A673 (cell line): ENCODE results near the gene NF1. TPM values are rescaled to one million over a fixed set of nuclear protein-coding genes. Genes with fewer than 3 reads are reported as not detected.

ENCODE experiments used
- BruUV-seq: library from RNA; stranded (reverse); fragments of 400-500 nt; replicated peaks from 2 replicates; lab custom pipeline; 2021; lab: Mats Ljungman, UMichigan
- CTCF ChIA-PET: fragments of 300-600 bp; sonication (Branson Sonifier 250); formaldehyde crosslinking; loops from one replicate; lab custom pipeline; 2022; ENCODE audit warnings: antibody characterized with exemption; lab: Charles Lee
- POLR2A ChIA-PET: fragments of 300-600 bp; sonication (Branson Sonifier 250); formaldehyde crosslinking; loops from one replicate; lab custom pipeline; 2022; ENCODE audit warnings: antibody characterized with exemption; ENCODE audit not compliant: low non-redundant PET; lab: Charles Lee
- DNase-seq: peaks from one replicate; pipeline ENCODE4 v3.0.0-alpha.2; 2015; ENCODE audit warnings: low spot score
- H3K27ac ChIP-seq: fragments of 200-600 bp; sonication (generic); 2 replicates; pipeline ENCODE4 v1.5.1; 2016; ENCODE audit warnings: mixed run types, low read depth, mild to moderate bottlenecking, mixed read lengths, antibody characterized with exemption, low read length; ENCODE audit not compliant: poor library complexity, severe bottlenecking
- H3K27me3 ChIP-seq: fragments of 200-600 bp; sonication (generic); replicated peaks from 2 replicates; pipeline ENCODE4 v1.6.1; 2017; ENCODE audit warnings: mixed run types, low read depth, mild to moderate bottlenecking, mixed read lengths, antibody characterized with exemption, low read length; ENCODE audit not compliant: insufficient read depth, poor library complexity
- H3K36me3 ChIP-seq: fragments of 200-600 bp; sonication (generic); 2 replicates; pipeline ENCODE4 v1.6.1; 2016; ENCODE audit warnings: mixed run types, mild to moderate bottlenecking, mixed read lengths, antibody characterized with exemption, low read length; ENCODE audit not compliant: insufficient read depth, poor library complexity, severe bottlenecking
- H3K4me1 ChIP-seq: fragments of 200-600 bp; sonication (generic); 2 replicates; pipeline ENCODE4 v1.6.1; 2017; ENCODE audit warnings: mixed run types, mild to moderate bottlenecking, mixed read lengths, antibody characterized with exemption, low read length; ENCODE audit not compliant: insufficient read depth, poor library complexity, severe bottlenecking
- H3K4me3 ChIP-seq: fragments of 200-600 bp; sonication (generic); 2 replicates; pipeline ENCODE4 v1.5.1; 2016; ENCODE audit warnings: low read depth, mixed run types, mild to moderate bottlenecking, mixed read lengths, low read length; ENCODE audit not compliant: poor library complexity, severe bottlenecking
- H3K9me3 ChIP-seq: fragments of 200-600 bp; sonication (generic); 2 replicates; pipeline ENCODE4 v1.6.1; 2016; ENCODE audit warnings: mixed run types, low read depth, mild to moderate bottlenecking, mixed read lengths, antibody characterized with exemption, low read length; ENCODE audit not compliant: poor library complexity, severe bottlenecking
- CTCF ChIP-seq: fragments of 300-800, 200-600 bp; sonication (generic); conservative IDR thresholded peaks from 2 replicates; pipeline ENCODE4 v1.5.1; 2017; ENCODE audit warnings: low read depth, mild to moderate bottlenecking, antibody characterized with exemption, low read length, moderate library complexity, mixed read lengths
- EZH2 ChIP-seq: fragments of 200-600 bp; sonication (generic); IDR thresholded peaks from 2 replicates; pipeline ENCODE4 v1.6.1; 2017; ENCODE audit warnings: borderline replicate concordance, low read depth, mild to moderate bottlenecking, mixed read lengths, antibody characterized with exemption, low read length; ENCODE audit not compliant: poor library complexity, severe bottlenecking
- intact Hi-C: fragments of 100-400 bp; cut with micrococcal nuclease; formaldehyde crosslinking; loops from one replicate; pipeline ENCODE4 v1.10.0; 2022; ENCODE audit not compliant: unreplicated experiment
- microRNA-seq: library from miRNA; unstranded; fragments of <30 nt; microRNA quantifications from one replicate; pipeline ENCODE4 v1.2.0, GENCODE V29; 2021
- total RNA-seq: library from RNA; stranded (reverse); gene quantifications from 2 replicates; pipeline ENCODE4 v1.2.3, GENCODE V29; 2021

NF1 gene
- total RNA-seq, 1 experiment from 2014 or later, result 32.1 TPM

GRCh38 chr17:31422443-31422842, 327.7 kb downstream of the NF1 start:
- Histone ChIP-seq H3K27me3 (no peaks in the 10 kb centered on the region), H3K9me3 (no peaks in the 10 kb centered on the region), H3K36me3 (no peaks in the 10 kb centered on the region), H3K4me1 (no peaks in the 10 kb centered on the region), H3K4me3 (no peak overlapping the region), H3K27ac (no peak overlapping the region)
- DNase-seq, result no peak
- ChIA-PET CTCF (no interaction called here), POLR2A (no interaction called here)
- intact Hi-C loops, result no loop called here
- no TSS peak for BruUV-seq
- TF ChIP-seq CTCF, result no peak
- TF ChIP-seq EZH2, result no peak

- Histone ChIP-seq H3K36me3 (no peaks in the 10 kb centered on the region), H3K4me1 (no peaks in the 10 kb centered on the region), H3K27me3 (no peaks in the 10 kb centered on the region), H3K27ac (no peak overlapping the region), H3K4me3 (no peak overlapping the region), H3K9me3 (no peaks in the 10 kb centered on the region)
- POLR2A ChIA-PET, result no interaction called here
- no peak for DNase-seq
- no peak for TF ChIP-seq EZH2
- no peak for TF ChIP-seq CTCF
- CTCF ChIA-PET, result no interaction called here
- intact Hi-C loops, result no loop called here
- no TSS peak for BruUV-seq
Observed at GRCh38 chr17:31424944-31425281, 330.1 kb downstream of the NF1 start.

GRCh38 chr17:31425282-31426040, 330.7 kb downstream of the NF1 start:
- no peaks in the 10 kb centered on the region for H3K4me1 ChIP-seq

More at GRCh38 chr17:31425282-31426040, 330.7 kb downstream of the NF1 start:
- no peak overlapping the region for H3K4me3 ChIP-seq
- TF ChIP-seq EZH2 (no peak), CTCF (no peak)
- no peaks in the 10 kb centered on the region for H3K36me3 ChIP-seq
- intact Hi-C loops, result no loop called here
- ChIA-PET POLR2A (no interaction called here), CTCF (no interaction called here)
- no TSS peak for BruUV-seq
- no peak for DNase-seq
- no peaks in the 10 kb centered on the region for H3K27me3 ChIP-seq
- H3K27ac ChIP-seq, result no peak overlapping the region
- H3K9me3 ChIP-seq, result no peaks in the 10 kb centered on the region

Small RNA genes within 50 kb of the gene (microRNA-seq; reads per million reads assigned to microRNA genes)
- 3.0 reads per million, percentile 6 among the genes with 10 or more reads in this experiment for gene MIR4733

Other genes with a start within 250 kb of the NF1 start
- gene TEFM, start 188.7 kb upstream of the NF1 start, total RNA-seq, result 7.2 and 11.4 TPM in 2 replicates
- not detected in 2 replicates for gene ADAP2, start 173.0 kb upstream of the NF1 start, total RNA-seq
- gene RNF135, start 123.9 kb upstream of the NF1 start, total RNA-seq, result 7.5 and 8.2 TPM in 2 replicates
- gene OMG, start 202.3 kb downstream of the NF1 start, total RNA-seq, result not detected in 2 replicates
- 0.92 TPM in 1 of 2 replicates, not detected in the other for gene EVI2B, start 219.1 kb downstream of the NF1 start, total RNA-seq
- not detected in 2 replicates for gene EVI2A, start 226.6 kb downstream of the NF1 start, total RNA-seq